Smooth muscle cell (in vitro differentiated cells): ENCODE data around the gene LPCAT3. TPM values are rescaled to one million over a fixed set of nuclear protein-coding genes. Genes with fewer than 3 reads are reported as not detected.
A peak's percentile ranks its signal among the peaks of the same experiment; 100 is the strongest.

ENCODE experiments used
- DNase-seq: peaks from one replicate; lab custom pipeline; 2025; ENCODE audit not compliant: unreplicated experiment; lab: John Stamatoyannopoulos, UW
- H2AFZ ChIP-seq: fragments of 200-600 bp; sonication (generic); 2 replicates; pipeline ENCODE4 v1.6.0; 2016; ENCODE audit warnings: antibody characterized with exemption, low read depth, mild to moderate bottlenecking
- H3F3A ChIP-seq: fragments of 200-600 bp; sonication (generic); 2 replicates; pipeline ENCODE4 v1.6.0; 2017; ENCODE audit warnings: antibody characterized with exemption, low read depth
- H3K27ac ChIP-seq: fragments of 200-600 bp; sonication (generic); 2 replicates; pipeline ENCODE4 v1.5.1; 2016; ENCODE audit warnings: low read depth, mild to moderate bottlenecking
- H3K27me3 ChIP-seq: fragments of 200-600 bp; sonication (generic); 2 replicates; pipeline ENCODE4 v1.6.1; 2016; ENCODE audit warnings: low read depth, mild to moderate bottlenecking
- H3K36me3 ChIP-seq: fragments of 200-600 bp; sonication (generic); 2 replicates; pipeline ENCODE4 v1.5.1; 2016; ENCODE audit warnings: low read depth
- H3K4me1 ChIP-seq: fragments of 200-600 bp; sonication (generic); 2 replicates; pipeline ENCODE4 v1.5.1; 2016; ENCODE audit warnings: low read depth
- H3K4me2 ChIP-seq: fragments of 200-600 bp; sonication (generic); 2 replicates; pipeline ENCODE4 v1.6.0; 2016; ENCODE audit warnings: mild to moderate bottlenecking
- H3K4me3 ChIP-seq: fragments of 200-600 bp; sonication (generic); 2 replicates; pipeline ENCODE4 v1.5.1; 2016; ENCODE audit warnings: mild to moderate bottlenecking
- H3K79me2 ChIP-seq: fragments of 200-600 bp; sonication (generic); 2 replicates; pipeline ENCODE4 v1.6.0; 2016; ENCODE audit warnings: low read depth, mild to moderate bottlenecking
- H3K9ac ChIP-seq: fragments of 200-600 bp; sonication (generic); 2 replicates; pipeline ENCODE4 v1.6.0; 2016; ENCODE audit warnings: low read depth
- H3K9me3 ChIP-seq: fragments of 200-600 bp; sonication (generic); replicated peaks from 2 replicates; pipeline ENCODE4 v1.5.1; 2016; ENCODE audit warnings: low read depth
- H4K20me1 ChIP-seq: fragments of 200-600 bp; sonication (generic); 2 replicates; pipeline ENCODE4 v1.6.0; 2016; ENCODE audit warnings: low read depth
- CTCF ChIP-seq: fragments of 200-600 bp; sonication (generic); IDR thresholded peaks from 2 replicates; pipeline ENCODE4 v1.5.1; 2017; ENCODE audit warnings: borderline replicate concordance, mild to moderate bottlenecking, antibody characterized with exemption; ENCODE audit not compliant: insufficient read depth, poor library complexity, severe bottlenecking
- WGBS: methylation state at CpG from one replicate; pipeline ENCODE4 v1.1.7; 2016; ENCODE audit warnings: low lambda C conversion rate; 5-methylcytosine and 5-hydroxymethylcytosine counted together
- microRNA counts: library from miRNA; unstranded; fragments of <30 nt; microRNA quantifications from one replicate; lab custom pipeline; 2016
- microRNA-seq: library from miRNA; unstranded; fragments of <30 nt; microRNA quantifications from one replicate; pipeline ENCODE4, GENCODE V29; 2016; ENCODE audit warnings: borderline number of aligned reads
- polyA plus RNA-seq: library from polyadenylated mRNA; unstranded; fragments of >200 nt; fragmentation: Nextera tagmentation; extraction: Ambion mirVana; gene quantifications from 2 replicates; pipeline ENCODE4 v1.2.1, GENCODE V29; 2016
- small RNA-seq: library from RNA; depleted of rRNA; stranded (forward); fragments of <200 nt; gene quantifications from one replicate; pipeline ENCODE3, GENCODE V24; 2014
- total RNA-seq: library from RNA; depleted of rRNA; stranded (reverse); fragments of >200 nt; gene quantifications from 2 replicates; pipeline ENCODE4 v1.2.3, GENCODE V29; 2014

The LPCAT3 gene
- total and polyA plus RNA-seq, 2 experiments from 2014 or later = 28.3 to 35.9 TPM

DNA sequence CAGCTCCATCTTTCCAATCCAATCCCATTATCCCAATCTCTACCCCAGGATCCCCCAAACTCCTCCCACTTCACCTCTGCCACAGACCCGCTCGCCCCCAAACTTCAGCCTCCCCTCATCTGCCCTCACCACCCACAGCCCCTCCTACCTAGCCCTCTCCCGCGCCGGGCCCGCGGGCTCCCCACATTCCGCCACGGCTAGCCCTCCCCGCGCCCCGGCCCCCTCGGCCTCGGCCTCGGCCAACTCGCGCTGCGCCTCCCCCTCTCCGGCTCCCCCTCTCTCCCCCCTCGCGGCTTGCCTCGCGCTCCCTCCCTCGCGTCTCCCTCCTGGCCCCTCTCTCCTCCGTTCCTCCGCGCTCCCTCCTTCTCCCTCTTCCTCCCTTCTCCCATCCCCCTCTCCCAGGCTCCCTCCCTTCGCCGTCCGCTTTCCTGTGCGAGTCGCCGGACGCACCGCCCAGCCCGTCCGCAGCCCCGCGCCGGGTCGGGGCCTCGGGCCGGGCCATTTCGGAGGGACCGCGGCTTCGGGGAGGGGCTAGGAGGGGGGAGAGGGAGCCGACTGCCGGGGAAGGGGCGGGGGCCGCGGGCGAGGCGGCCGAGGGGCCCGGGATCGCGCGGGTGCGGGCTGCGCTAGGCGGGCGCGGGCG lies 90.8 kb downstream of the LPCAT3 start, which contains the start of gene ATN1:
TSS of gene ATN1 (plus strand) at position 581 of the 643 bp plus-strand sequence. CDS start 6,043 bp downstream, outside the sequence.
- Histone ChIP-seq H3K27ac (peak within 1 kb of the TSS; percentile 77), H3K27me3 (no peaks in the 10 kb centered on the region), H3K4me3 (peak within 1 kb of the TSS; percentile 98), H3K79me2 (peaks cover 55% of the 10 kb centered on the region), H3F3A (peaks cover 20% of the 10 kb centered on the region), H3K9me3 (no peaks in the 10 kb centered on the region), H3K4me2 (peak within 1 kb of the TSS; percentile 99), H2AFZ (peak within 1 kb of the TSS; percentile 67), H3K4me1 (peaks cover 42% of the 10 kb centered on the region), H3K9ac (peak within 1 kb of the TSS; percentile 93), H4K20me1 (peaks cover 38% of the 10 kb centered on the region), H3K36me3 (no peaks in the 10 kb centered on the region)
- no peak for TF ChIP-seq CTCF
- WGBS = under 1% methylated on average over 21 of the region's 66 CpGs
- peak; percentile 55 for DNase-seq

MicroRNAs encoded within 50 kb of the gene (microRNA counts, 767-probe panel; counts per million panel counts)
- microRNA hsa-miR-141-3p (lab: Ali Mortazavi, UCI) = 4,647 counts per million, percentile 21 among the panel's probes with 10 or more counts
- microRNA hsa-miR-200c-3p (lab: Ali Mortazavi, UCI) = 10,783 counts per million, percentile 88 among the panel's probes with 10 or more counts

Small RNA genes lying within 50 kb of the gene (microRNA-seq; reads per million reads assigned to microRNA genes)
- 684 reads per million, percentile 76 among the genes with 10 or more reads in this experiment for gene MIR141
- gene MIR200C = 31,635 reads per million, percentile 99 among the genes with 10 or more reads in this experiment

Small RNA genes lying within 50 kb of the gene (small RNA-seq; reads per million reads assigned to genes)
- gene AC006512.1 (not detected), gene MIR141 (41.1 reads per million, percentile 95 among the genes with 10 or more reads in this experiment), gene MIR200C (25.6 reads per million, percentile 92 among the genes with 10 or more reads in this experiment), gene RNU7-1 (not detected), gene SCARNA12 (3.1 reads per million, percentile 53 among the genes with 10 or more reads in this experiment)

Other genes with a start within 250 kb of the LPCAT3 start
- 0.18 and 1.0 TPM in 2 replicates for gene LAG3, start 246.0 kb downstream of the LPCAT3 start, total RNA-seq
- gene LAG3, start 246.0 kb downstream of the LPCAT3 start, polyA plus RNA-seq = 1.7 and 3.7 TPM in 2 replicates
- gene CD4, start 228.9 kb downstream of the LPCAT3 start, total RNA-seq = 0.13 and 0.22 TPM in 2 replicates
- 1.3 and 2.5 TPM in 2 replicates for gene CD4, start 228.9 kb downstream of the LPCAT3 start, polyA plus RNA-seq
- 0.76 and 2.9 TPM in 2 replicates for gene GPR162, start 196.7 kb downstream of the LPCAT3 start, total RNA-seq
- 2.1 and 3.0 TPM in 2 replicates for gene GPR162, start 196.7 kb downstream of the LPCAT3 start, polyA plus RNA-seq
- 36.7 and 42.8 TPM in 2 replicates for gene P3H3, start 190.1 kb downstream of the LPCAT3 start, total RNA-seq
- 106 and 108 TPM in 2 replicates for gene P3H3, start 190.1 kb downstream of the LPCAT3 start, polyA plus RNA-seq
- gene GNB3, start 177.6 kb downstream of the LPCAT3 start, total RNA-seq = 4.0 and 6.2 TPM in 2 replicates
- 4.8 and 6.3 TPM in 2 replicates for gene GNB3, start 177.6 kb downstream of the LPCAT3 start, polyA plus RNA-seq
- 5.3 and 7.4 TPM in 2 replicates for gene CDCA3, start 167.2 kb downstream of the LPCAT3 start, total RNA-seq
- gene CDCA3, start 167.2 kb downstream of the LPCAT3 start, polyA plus RNA-seq = 9.4 and 10.6 TPM in 2 replicates
- gene USP5, start 166.3 kb downstream of the LPCAT3 start, total RNA-seq = 51.3 and 52.5 TPM in 2 replicates
- 63.1 and 64.9 TPM in 2 replicates for gene USP5, start 166.3 kb downstream of the LPCAT3 start, polyA plus RNA-seq
- 1,112 and 1,199 TPM in 2 replicates for gene TPI1, start 150.9 kb downstream of the LPCAT3 start, total RNA-seq
- gene TPI1, start 150.9 kb downstream of the LPCAT3 start, polyA plus RNA-seq = 2,097 and 2,100 TPM in 2 replicates
- gene SPSB2, start 145.2 kb downstream of the LPCAT3 start, total RNA-seq = 2.3 and 2.5 TPM in 2 replicates
- 5.9 and 7.9 TPM in 2 replicates for gene SPSB2, start 145.2 kb downstream of the LPCAT3 start, polyA plus RNA-seq
- 14.2 and 19.9 TPM in 2 replicates for gene LRRC23, start 113.7 kb downstream of the LPCAT3 start, total RNA-seq
- 13.7 and 19.5 TPM in 2 replicates for gene LRRC23, start 113.7 kb downstream of the LPCAT3 start, polyA plus RNA-seq
- gene ENO2, start 103.9 kb downstream of the LPCAT3 start, total RNA-seq = 52.5 and 58.8 TPM in 2 replicates
- gene ENO2, start 103.9 kb downstream of the LPCAT3 start, polyA plus RNA-seq = 105 and 127 TPM in 2 replicates
- gene ATN1, start 90.5 kb downstream of the LPCAT3 start, total RNA-seq = 9.9 and 30.4 TPM in 2 replicates
- 28.8 and 36.1 TPM in 2 replicates for gene ATN1, start 90.5 kb downstream of the LPCAT3 start, polyA plus RNA-seq
- not detected in 2 replicates for gene RNU7-1, start 74.7 kb downstream of the LPCAT3 start, total RNA-seq
- gene RNU7-1, start 74.7 kb downstream of the LPCAT3 start, polyA plus RNA-seq = not detected in 2 replicates
- 433 and 494 TPM in 2 replicates for gene C12orf57, start 74.5 kb downstream of the LPCAT3 start, total RNA-seq
- 360 and 397 TPM in 2 replicates for gene C12orf57, start 74.5 kb downstream of the LPCAT3 start, polyA plus RNA-seq
- 4.3 and 5.5 TPM in 2 replicates for gene PTPN6, start 67.1 kb downstream of the LPCAT3 start, total RNA-seq
- gene PTPN6, start 67.1 kb downstream of the LPCAT3 start, polyA plus RNA-seq = 2.8 and 8.7 TPM in 2 replicates
- 148 and 162 TPM in 2 replicates for gene PHB2, start 47.8 kb downstream of the LPCAT3 start, total RNA-seq
- 139 and 155 TPM in 2 replicates for gene PHB2, start 47.8 kb downstream of the LPCAT3 start, polyA plus RNA-seq
- gene EMG1, start 47.6 kb downstream of the LPCAT3 start, total RNA-seq = 21.9 and 26.5 TPM in 2 replicates
- gene EMG1, start 47.6 kb downstream of the LPCAT3 start, polyA plus RNA-seq = 54.4 and 62.0 TPM in 2 replicates
- 38.5 and 65.7 TPM in 2 replicates for gene C1S, start 42.2 kb upstream of the LPCAT3 start, total RNA-seq
- 61.1 and 69.2 TPM in 2 replicates for gene C1S, start 42.2 kb upstream of the LPCAT3 start, polyA plus RNA-seq
- 51.2 and 58.9 TPM in 2 replicates for gene C1R, start 74.0 kb upstream of the LPCAT3 start, total RNA-seq
- 78.7 and 83.8 TPM in 2 replicates for gene C1R, start 74.0 kb upstream of the LPCAT3 start, polyA plus RNA-seq
- gene C1RL, start 90.7 kb upstream of the LPCAT3 start, total RNA-seq = 18.5 and 21.1 TPM in 2 replicates
- 8.7 and 9.8 TPM in 2 replicates for gene C1RL, start 90.7 kb upstream of the LPCAT3 start, polyA plus RNA-seq
- gene RBP5, start 110.4 kb upstream of the LPCAT3 start, total RNA-seq = not detected in 2 replicates
- 0.21 and 2.3 TPM in 2 replicates for gene RBP5, start 110.4 kb upstream of the LPCAT3 start, polyA plus RNA-seq
- gene CLSTN3, start 111.9 kb upstream of the LPCAT3 start, total RNA-seq = 26.5 and 51.0 TPM in 2 replicates
- gene CLSTN3, start 111.9 kb upstream of the LPCAT3 start, polyA plus RNA-seq = 12.4 and 25.4 TPM in 2 replicates
- gene PEX5, start 171.2 kb upstream of the LPCAT3 start, total RNA-seq = 6.6 and 13.2 TPM in 2 replicates
- 8.3 and 8.9 TPM in 2 replicates for gene PEX5, start 171.2 kb upstream of the LPCAT3 start, polyA plus RNA-seq